SH-SY5Y (cell line): ENCODE measurements around the gene SDC1.

Experiments
- GATA2 ChIP-seq: IDR thresholded peaks from 2 replicates; pipeline ENCODE4 v1.6.1; 2011; ENCODE audit warnings: mild to moderate bottlenecking, low read depth, low read length
- GATA3 ChIP-seq: IDR thresholded peaks from 2 replicates; pipeline ENCODE4 v1.6.1; 2011; ENCODE audit warnings: low read depth, mild to moderate bottlenecking, low read length, moderate library complexity

Gene SDC1

GRCh38 chr2:20231598-20232026 is 6.7 kb upstream of the SDC1 start:
- no peak for TF ChIP-seq GATA2
- TF ChIP-seq GATA3 = no peak

GRCh38 chr2:20231159-20231558 is 6.2 kb upstream of the SDC1 start:
- no peak for TF ChIP-seq GATA3

GRCh38 chr2:20230114-20230425 is 5.1 kb upstream of the SDC1 start:
- TF ChIP-seq GATA3 (no peak), GATA2 (no peak)

GRCh38 chr2:20229322-20230113 is 4.6 kb upstream of the SDC1 start:
- TF ChIP-seq GATA2 (no peak), GATA3 (no peak)

GRCh38 chr2:20227894-20228505 is 3.1 kb upstream of the SDC1 start:
- TF ChIP-seq GATA2 (no peak), GATA3 (no peak)

GRCh38 chr2:20226152-20226545 is 1.2 kb upstream of the SDC1 start:
- TF ChIP-seq GATA3 (no peak), GATA2 (no peak)

GRCh38 chr2:20225294-20226151 is 593 bp upstream of the SDC1 start:
- no peak for TF ChIP-seq GATA2
- TF ChIP-seq GATA3 = no peak

GRCh38 chr2:20224164-20224715 is 690 bp downstream of the SDC1 start:
- TF ChIP-seq GATA2 (no peak), GATA3 (no peak)

- TF ChIP-seq GATA2 (no peak), GATA3 (no peak)
Observed at GRCh38 chr2:20223407-20224163, 1.3 kb downstream of the SDC1 start.

GRCh38 chr2:20222769-20223406 is 2.0 kb downstream of the SDC1 start:
- TF ChIP-seq GATA2 = no peak
- no peak for TF ChIP-seq GATA3

- TF ChIP-seq GATA2 = no peak
- no peak for TF ChIP-seq GATA3
Observed at GRCh38 chr2:20222014-20222768, 2.7 kb downstream of the SDC1 start.

- no peak for TF ChIP-seq GATA3
- no peak for TF ChIP-seq GATA2
Observed at GRCh38 chr2:20221555-20221973, 3.4 kb downstream of the SDC1 start.
